WERI-Rb-1 (cell line): Measurements from ENCODE around the gene FSCN2.

Experiments
- DNase-seq: peaks from one replicate; pipeline ENCODE4 v3.0.0-alpha.2; 2020
- H3K27ac ChIP-seq: fragments of 250-450 bp; sonication (Bioruptor Pico); 2 replicates; pipeline ENCODE4 v1.5.1; 2020; ENCODE audit warnings: mild to moderate bottlenecking, moderate library complexity
- H3K27me3 ChIP-seq: fragments of 250-450 bp; sonication (Bioruptor Pico); 2 replicates; pipeline ENCODE4 v1.5.1; 2021; ENCODE audit warnings: mild to moderate bottlenecking, low read depth, moderate library complexity; ENCODE audit not compliant: insufficient read depth, severe bottlenecking
- H3K36me3 ChIP-seq: fragments of 250-450 bp; sonication (Bioruptor Pico); 2 replicates; pipeline ENCODE4 v1.5.1; 2020; ENCODE audit warnings: mild to moderate bottlenecking, moderate library complexity
- H3K4me3 ChIP-seq: 2 replicates; pipeline ENCODE4 v1.5.1; 2011; ENCODE audit warnings: low read depth, mild to moderate bottlenecking, control low read depth, low read length
- H3K9me3 ChIP-seq: fragments of 250-450 bp; sonication (Bioruptor Pico); 2 replicates; pipeline ENCODE4 v1.5.1; 2021; ENCODE audit warnings: mild to moderate bottlenecking, moderate library complexity; ENCODE audit not compliant: severe bottlenecking
- TF ChIP-seq, protein P1 (sequence below): IDR thresholded peaks from 2 replicates; pipeline ENCODE4 v1.5.1; 2011; ENCODE audit warnings: low read depth, mild to moderate bottlenecking, control low read depth, inconsistent platforms, low read length

Gene FSCN2

DNA sequence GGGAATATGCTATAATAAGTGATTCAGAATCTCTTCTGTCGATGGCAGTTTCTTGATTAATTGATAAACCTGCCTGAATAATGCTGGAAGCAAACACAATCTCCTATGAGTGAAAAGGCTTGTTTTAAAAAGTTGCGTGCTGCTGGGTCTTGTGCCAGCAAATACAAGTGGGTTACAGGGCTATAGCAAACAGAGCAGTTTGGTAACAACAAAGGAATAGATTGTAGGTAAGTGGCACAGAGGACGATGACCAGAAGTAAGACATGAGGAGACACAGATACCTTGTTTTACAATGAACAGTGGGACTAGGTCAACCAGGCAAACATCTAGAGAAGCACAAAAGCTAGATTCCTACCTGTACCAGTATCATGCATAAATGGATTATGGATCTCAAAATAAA is 47.7 kb downstream of the FSCN2 start:
- Histone ChIP-seq H3K27ac (no peak overlapping the region; the same call in 1 of the 2 replicates), H3K4me3 (no peak overlapping the region), H3K36me3 (peaks cover 94% of the 10 kb centered on the region)

DNA sequence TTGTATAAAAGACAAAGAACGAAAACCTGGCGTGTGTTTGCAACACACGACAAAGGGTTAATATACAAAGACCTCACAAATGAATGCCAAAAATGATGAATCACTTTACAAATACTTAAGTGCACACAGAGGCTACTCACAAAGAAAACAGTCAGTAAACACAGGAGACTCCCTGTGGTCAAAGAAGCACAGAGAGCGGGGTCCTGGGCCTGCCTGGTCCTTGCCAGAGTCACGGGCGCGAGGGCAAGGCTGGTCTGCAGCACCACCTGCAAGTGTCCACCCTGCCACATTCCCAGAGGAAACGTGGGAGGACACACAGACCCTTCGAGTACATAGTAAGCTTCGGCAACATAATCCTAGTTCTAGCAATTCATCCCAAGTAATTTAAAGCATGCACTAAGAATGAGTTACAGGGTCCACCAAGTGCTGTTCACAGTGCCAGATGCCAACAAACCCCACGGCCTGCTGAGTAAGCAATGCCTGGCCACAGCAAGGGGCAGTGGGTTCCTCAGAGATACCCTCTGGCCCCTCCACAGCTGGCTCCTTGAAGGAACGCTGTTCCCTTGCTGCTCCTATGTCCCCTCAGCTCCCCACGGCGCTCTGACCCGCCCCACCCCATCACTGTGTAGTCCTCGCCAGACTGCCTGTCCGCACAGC is 48.6 kb downstream of the FSCN2 start:
- Histone ChIP-seq H3K27ac (no peak overlapping the region), H3K4me3 (no peak overlapping the region), H3K27me3 (no peaks in the 10 kb centered on the region), H3K9me3 (no peaks in the 10 kb centered on the region), H3K36me3 (peaks cover 92% of the 10 kb centered on the region)
- TF ChIP-seq, protein P1, sequence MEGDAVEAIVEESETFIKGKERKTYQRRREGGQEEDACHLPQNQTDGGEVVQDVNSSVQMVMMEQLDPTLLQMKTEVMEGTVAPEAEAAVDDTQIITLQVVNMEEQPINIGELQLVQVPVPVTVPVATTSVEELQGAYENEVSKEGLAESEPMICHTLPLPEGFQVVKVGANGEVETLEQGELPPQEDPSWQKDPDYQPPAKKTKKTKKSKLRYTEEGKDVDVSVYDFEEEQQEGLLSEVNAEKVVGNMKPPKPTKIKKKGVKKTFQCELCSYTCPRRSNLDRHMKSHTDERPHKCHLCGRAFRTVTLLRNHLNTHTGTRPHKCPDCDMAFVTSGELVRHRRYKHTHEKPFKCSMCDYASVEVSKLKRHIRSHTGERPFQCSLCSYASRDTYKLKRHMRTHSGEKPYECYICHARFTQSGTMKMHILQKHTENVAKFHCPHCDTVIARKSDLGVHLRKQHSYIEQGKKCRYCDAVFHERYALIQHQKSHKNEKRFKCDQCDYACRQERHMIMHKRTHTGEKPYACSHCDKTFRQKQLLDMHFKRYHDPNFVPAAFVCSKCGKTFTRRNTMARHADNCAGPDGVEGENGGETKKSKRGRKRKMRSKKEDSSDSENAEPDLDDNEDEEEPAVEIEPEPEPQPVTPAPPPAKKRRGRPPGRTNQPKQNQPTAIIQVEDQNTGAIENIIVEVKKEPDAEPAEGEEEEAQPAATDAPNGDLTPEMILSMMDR: no peak
- DNase-seq: no peak

More for the DNA sequence above, 47.7 kb downstream of the FSCN2 start:
- Histone ChIP-seq H3K27me3 (no peaks in the 10 kb centered on the region), H3K9me3 (no peaks in the 10 kb centered on the region)
- no peak for DNase-seq
- TF ChIP-seq, protein P1: no peak

DNA sequence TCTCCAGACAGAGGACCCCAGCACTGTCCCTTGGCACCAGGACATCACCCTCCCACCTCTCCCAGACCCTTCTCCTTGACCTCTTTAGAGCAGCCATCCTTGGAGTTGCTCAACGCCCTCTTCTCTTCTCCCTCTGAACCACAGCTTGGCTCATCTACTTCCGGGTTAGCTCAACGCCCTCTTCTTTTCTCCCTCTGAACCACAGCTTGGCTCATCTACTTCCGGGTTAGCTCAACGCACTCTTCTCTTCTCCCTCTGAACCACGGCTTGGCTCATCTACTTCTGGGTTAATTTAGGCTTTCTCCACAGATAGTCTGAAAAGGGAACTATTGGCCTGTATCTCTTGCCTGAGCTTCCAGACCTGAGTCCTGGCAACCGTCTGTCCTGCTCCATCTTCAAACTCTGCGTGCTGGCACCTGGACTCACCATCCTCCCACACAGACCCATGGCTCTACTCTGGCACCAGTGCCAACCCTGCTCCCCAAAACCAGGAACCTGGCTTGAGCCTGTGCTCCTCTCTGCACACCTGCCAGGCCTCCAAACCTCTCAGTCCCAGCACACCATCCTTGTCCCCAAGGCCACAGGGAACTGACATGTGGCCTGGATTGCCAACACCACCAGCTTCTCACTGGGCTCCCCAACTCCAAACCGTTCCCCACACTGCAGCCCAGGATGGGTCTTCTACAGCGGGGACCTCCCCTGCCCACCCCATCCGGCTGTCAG is 49.3 kb downstream of the FSCN2 start:
- DNase-seq: no peak

DNA sequence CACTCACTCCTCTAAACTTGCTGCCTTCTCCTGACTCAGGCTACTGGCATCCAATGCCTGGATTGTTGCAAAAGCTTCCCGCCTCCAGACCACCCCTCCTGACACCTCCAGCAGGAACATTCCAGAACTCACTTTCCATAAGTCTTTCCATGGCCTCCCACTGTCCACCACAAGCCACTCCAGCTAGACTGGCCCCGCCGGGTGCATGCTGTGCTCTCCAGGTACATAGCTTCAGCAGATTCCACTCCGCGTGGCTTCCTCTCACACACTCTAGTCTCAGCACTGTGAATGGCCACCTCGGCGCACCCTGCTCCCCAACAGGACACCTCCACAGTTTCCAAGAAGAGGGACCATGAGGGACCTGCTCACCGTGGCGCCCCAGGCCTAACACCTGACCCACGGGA is 49.9 kb downstream of the FSCN2 start:
- no peak overlapping the region for H3K4me3 ChIP-seq
- no peaks in the 10 kb centered on the region for H3K27me3 ChIP-seq
- H3K27ac ChIP-seq: no peak overlapping the region
- TF ChIP-seq, protein P1: no peak
- no peak for DNase-seq
- no peaks in the 10 kb centered on the region for H3K9me3 ChIP-seq
- peaks cover 92% of the 10 kb centered on the region for H3K36me3 ChIP-seq

More for the DNA sequence above, 49.3 kb downstream of the FSCN2 start:
- Histone ChIP-seq H3K9me3 (no peaks in the 10 kb centered on the region), H3K36me3 (peaks cover 92% of the 10 kb centered on the region), H3K27ac (no peak overlapping the region), H3K4me3 (no peak overlapping the region), H3K27me3 (no peaks in the 10 kb centered on the region)
- TF ChIP-seq, protein P1: no peak

DNA sequence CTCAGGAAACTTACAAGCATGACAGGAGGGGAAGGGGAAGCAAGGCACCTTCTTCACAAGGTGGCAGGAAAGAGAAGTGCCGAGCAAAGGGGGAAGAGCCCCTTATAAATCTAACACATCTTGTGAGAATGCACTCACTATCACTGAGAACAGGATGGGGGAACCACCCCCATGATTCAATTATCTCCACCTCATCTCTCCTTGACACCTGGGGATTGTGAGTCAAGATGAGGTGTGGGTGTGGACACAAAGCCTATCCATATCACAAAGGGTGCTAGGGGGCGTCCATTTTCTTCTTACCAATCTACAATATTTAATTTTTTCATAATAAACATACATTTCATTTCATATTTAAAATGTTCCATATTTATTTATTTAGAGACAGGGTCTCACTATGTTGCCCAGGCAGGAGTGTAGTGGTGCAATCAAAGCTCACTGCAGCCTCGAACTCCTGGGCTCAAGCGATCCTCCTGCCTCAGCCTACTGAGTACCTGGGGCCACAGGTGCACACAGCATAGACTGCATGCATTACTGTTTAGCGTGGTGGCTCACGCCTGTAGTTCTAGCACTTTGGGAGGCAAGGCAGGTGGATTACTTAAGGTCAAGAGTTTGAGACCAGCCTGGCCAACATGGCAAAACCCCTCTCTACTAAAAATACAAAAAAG is 50.5 kb downstream of the FSCN2 start:
- Histone ChIP-seq H3K36me3 (peaks cover 92% of the 10 kb centered on the region), H3K27me3 (no peaks in the 10 kb centered on the region), H3K4me3 (no peak overlapping the region), H3K27ac (no peak overlapping the region), H3K9me3 (no peaks in the 10 kb centered on the region)
- TF ChIP-seq, protein P1: no peak
- DNase-seq: no peak
